ENCODE results near the gene CTRB1. TPM values are rescaled to one million over a fixed set of nuclear protein-coding genes. Genes with fewer than 3 reads are reported as not detected.

Gene CTRB1
- total and polyA plus RNA-seq, 2 of the 13 experiments (the other 11 are each of a cell fraction or from before 2014, with no cell fraction given), result not detected

- TF ChIP-seq ZSCAN29 (CRISPR knock-in tag; conservative IDR thresholded peaks at IDR 0.05) (no peak), ZNF276 (CRISPR knock-in tag; IDR thresholded peaks at IDR 0.05; ENCODE audit: low read depth) (no peak), ZNF619 (CRISPR knock-in tag; IDR thresholded peaks at IDR 0.05) (no peak), TAF15 (IDR thresholded peaks at IDR 0.05; ENCODE audit: low read depth, low read length, poor library complexity, severe bottlenecking) (no peak), ZNF296 (CRISPR knock-in tag; conservative IDR thresholded peaks at IDR 0.05) (0 out of 2 replicates have a peak, but pooled peaks have one; percentile 67), CSRNP1 (CRISPR knock-in tag; IDR thresholded peaks at IDR 0.05) (no peak), ZBTB38 (CRISPR knock-in tag; IDR thresholded peaks at IDR 0.05) (no peak), FOXO1 (CRISPR knock-in tag; IDR thresholded peaks at IDR 0.05) (0 out of 2 replicates have a peak, but pooled peaks have one; percentile 22), ZNF672 (CRISPR knock-in tag; IDR thresholded peaks at IDR 0.05) (no peak), TRAFD1 (CRISPR knock-in tag; IDR thresholded peaks at IDR 0.05; ENCODE audit: borderline replicate concordance) (no peak), SKIL (CRISPR knock-in tag; IDR thresholded peaks at IDR 0.05; ENCODE audit: borderline replicate concordance) (no peak), ZNF20 (CRISPR knock-in tag; IDR thresholded peaks at IDR 0.05) (0 out of 2 replicates have a peak, but pooled peaks have one; percentile 57), PRMT3 (CRISPR knock-in tag; IDR thresholded peaks at IDR 0.05; ENCODE audit: borderline replicate concordance, low read depth) (no peak), ELF4 (CRISPR knock-in tag; IDR thresholded peaks at IDR 0.05; ENCODE audit: borderline replicate concordance) (no peak), ZNF788 (CRISPR knock-in tag; IDR thresholded peaks at IDR 0.05; ENCODE audit: borderline replicate concordance) (no peak), ZNF24 (IDR thresholded peaks at IDR 0.05) (no peak), KLF12 (CRISPR knock-in tag; IDR thresholded peaks at IDR 0.05; ENCODE audit: borderline replicate concordance) (0 out of 2 replicates have a peak, but pooled peaks have one; percentile 1), MEIS1 (CRISPR knock-in tag; IDR thresholded peaks at IDR 0.05; ENCODE audit: borderline replicate concordance) (peak; percentile 55), NKX3-1 (CRISPR knock-in tag; IDR thresholded peaks at IDR 0.05) (no peak), ZNF816 (CRISPR knock-in tag; IDR thresholded peaks at IDR 0.05; ENCODE audit: borderline replicate concordance) (no peak), ZNF674 (CRISPR knock-in tag; IDR thresholded peaks at IDR 0.05; ENCODE audit: low read depth) (peak; percentile 79; the same call in 1 of the 2 replicates)
Measured at GRCh38 chr16:75264999-75265910, 46.5 kb downstream of the CTRB1 start (continued).
